H1 (cell line): ENCODE results near the gene SMCO1. TPM values are rescaled to one million over a fixed set of nuclear protein-coding genes. Genes with fewer than 3 reads are reported as not detected.

Experiments
- CTCF ChIA-PET: fragments of 300-600 bp; sonication (Branson Sonifier 250); formaldehyde crosslinking; loops from one replicate; lab custom pipeline; 2021; ENCODE audit not compliant: partially characterized antibody; lab: Charles Lee
- POLR2A ChIA-PET: fragments of 300-600 bp; sonication (Branson Sonifier 250); formaldehyde crosslinking; loops from one replicate; lab custom pipeline; 2021; ENCODE audit warnings: inconsistent platforms; ENCODE audit not compliant: partially characterized antibody; lab: Charles Lee
- DNase-seq, 2 experiments: peaks; one replicate each; pipeline versions ENCODE4 v3.0.0 to v3.0.0-alpha.2; 2010 to 2022; ENCODE audit warnings: low spot score in 2 of 2, low read depth in 1 of 2, mixed read lengths in 1 of 2
- FAIRE-seq: peaks from 2 replicates; lab custom pipeline; 2011; peaks lifted over from hg19 to GRCh38; lab: Jason Lieb, UNC
- H2AFZ ChIP-seq: 2 replicates; pipeline ENCODE4 v1.8.1; 2012; ENCODE audit warnings: low read length, inconsistent platforms
- H2AK5ac ChIP-seq: 2 replicates; pipeline ENCODE4 v1.6.1; 2013; ENCODE audit warnings: low read depth, low read length
- H2BK120ac ChIP-seq: replicated peaks from 2 replicates; pipeline ENCODE3; 2013; ENCODE audit warnings: low read depth, low read length, inconsistent platforms
- H2BK12ac ChIP-seq: 2 replicates; pipeline ENCODE4 v1.6.1; 2013; ENCODE audit warnings: low read depth, low read length
- H2BK15ac ChIP-seq: 2 replicates; pipeline ENCODE4 v1.6.1; 2013; ENCODE audit warnings: low read length
- H2BK20ac ChIP-seq: 2 replicates; pipeline ENCODE4 v1.6.1; 2013; ENCODE audit warnings: low read length
- H2BK5ac ChIP-seq: 2 replicates; pipeline ENCODE4 v1.6.1; 2013; ENCODE audit warnings: low read depth, low read length
- H3K14ac ChIP-seq: 2 replicates; pipeline ENCODE4 v1.6.1; 2013; ENCODE audit warnings: inconsistent platforms; ENCODE audit not compliant: insufficient read length
- H3K18ac ChIP-seq: 2 replicates; pipeline ENCODE4 v1.6.1; 2013; ENCODE audit warnings: low read length; ENCODE audit errors: extremely low read depth
- H3K23ac ChIP-seq: 2 replicates; pipeline ENCODE4 v1.6.1; 2013; ENCODE audit warnings: inconsistent platforms; ENCODE audit not compliant: insufficient read length
- H3K23me2 ChIP-seq: 2 replicates; pipeline ENCODE4 v1.6.1; 2013; ENCODE audit warnings: low read depth, low read length
- H3K27ac ChIP-seq: 2 replicates; pipeline ENCODE4 v1.6.1; 2011; ENCODE audit warnings: low read depth, low read length, inconsistent platforms
- H3K27me3 ChIP-seq, 4 experiments: replicated peaks in 1 of 4; 1 replicate in 1 of 4; 2 replicates in 3 of 4; pipeline versions ENCODE4 v1.6.1 to v1.8.1; 2011 to 2013; ENCODE audit warnings: low read length in 3 of 4, mild to moderate bottlenecking in 3 of 4, inconsistent platforms in 2 of 4, mixed read lengths in 2 of 4, moderate library complexity in 1 of 4; ENCODE audit not compliant: control insufficient read depth in 3 of 4, insufficient read depth in 3 of 4; ENCODE audit errors: extremely low read depth in 1 of 4
- H3K36me3 ChIP-seq, 4 experiments: 2 replicates each; pipeline versions ENCODE4 v1.6.1 to v1.8.1; 2011 to 2013; ENCODE audit warnings: mild to moderate bottlenecking in 4 of 4, low read length in 3 of 4, moderate library complexity in 2 of 4, control low read depth in 1 of 4, inconsistent platforms in 1 of 4; ENCODE audit not compliant: insufficient read depth in 4 of 4, control insufficient read depth in 2 of 4
- H3K4ac ChIP-seq: replicated peaks from 2 replicates; pipeline ENCODE3; 2013; ENCODE audit warnings: low read length, low read depth, mixed read lengths, inconsistent platforms; ENCODE audit not compliant: insufficient read length
- H3K4me1 ChIP-seq, 4 experiments: replicated peaks in 1 of 4; 1 replicate in 1 of 4; 2 replicates in 3 of 4; pipeline versions ENCODE4 v1.6.1 to v1.8.1; 2011 to 2013; ENCODE audit warnings: low read length in 3 of 4, inconsistent platforms in 2 of 4, mixed read lengths in 1 of 4; ENCODE audit not compliant: insufficient read depth in 4 of 4, control insufficient read depth in 3 of 4
- H3K4me2 ChIP-seq, 2 experiments: 2 replicates each; pipeline versions ENCODE4 v1.6.1 to v1.8.1; 2011 to 2013; ENCODE audit warnings: low read depth in 2 of 2, low read length in 2 of 2, control low read depth in 1 of 2, inconsistent platforms in 1 of 2, mild to moderate bottlenecking in 1 of 2; ENCODE audit not compliant: insufficient read depth in 1 of 2
- H3K4me3 ChIP-seq, 4 experiments: fragments of 200-600, 300-600 bp in 1 of 4; sonication (generic), shearing (Covaris generic), sonication (Bioruptor Twin) in 1 of 4; 2 replicates each; pipeline versions ENCODE4 v1.5.1 to v1.8.1; 2011 to 2016; ENCODE audit warnings: low read length in 4 of 4, low read depth in 3 of 4, control low read depth in 2 of 4, inconsistent platforms in 2 of 4, mild to moderate bottlenecking in 2 of 4, mixed read lengths in 1 of 4, moderate library complexity in 1 of 4; ENCODE audit not compliant: insufficient read depth in 2 of 4; ENCODE audit errors: extremely low read depth in 1 of 4
- H3K56ac ChIP-seq: replicated peaks from 2 replicates; pipeline ENCODE3; 2013; ENCODE audit warnings: low read depth, mild to moderate bottlenecking, mixed read lengths, low read length, inconsistent platforms; ENCODE audit not compliant: insufficient read length
- H3K79me1 ChIP-seq: 2 replicates; pipeline ENCODE4 v1.6.1; 2013; ENCODE audit warnings: low read depth, low read length, control low read depth
- H3K79me2 ChIP-seq, 2 experiments: 2 replicates each; pipeline versions ENCODE4 v1.6.1 to v1.8.1; 2012 to 2013; ENCODE audit warnings: low read length in 2 of 2, mild to moderate bottlenecking in 2 of 2, inconsistent platforms in 1 of 2; ENCODE audit not compliant: insufficient read depth in 2 of 2, control insufficient read depth in 1 of 2
- H3K9ac ChIP-seq, 4 experiments: replicated peaks in 1 of 4; 1 replicate in 1 of 4; 2 replicates in 3 of 4; pipeline versions ENCODE4 v1.6.1 to v1.8.1; 2011 to 2013; ENCODE audit warnings: low read depth in 3 of 4, low read length in 3 of 4, control low read depth in 2 of 4, mild to moderate bottlenecking in 2 of 4, moderate library complexity in 2 of 4, inconsistent platforms in 1 of 4; ENCODE audit errors: extremely low read depth in 1 of 4
- H3K9me3 ChIP-seq, 2 experiments: 2 replicates each; pipeline versions ENCODE4 v1.6.1 to v1.8.1; 2012 to 2013; ENCODE audit warnings: mild to moderate bottlenecking in 2 of 2, moderate library complexity in 2 of 2, control low read depth in 1 of 2, inconsistent platforms in 1 of 2, low read depth in 1 of 2, low read length in 1 of 2, mixed read lengths in 1 of 2; ENCODE audit not compliant: insufficient read depth in 2 of 2
- H4K20me1 ChIP-seq, 2 experiments: replicated peaks in 1 of 2; 2 replicates each; pipeline versions ENCODE3 to v1.8.1; 2011 to 2013; ENCODE audit warnings: inconsistent platforms in 2 of 2, low read length in 2 of 2, mild to moderate bottlenecking in 1 of 2; ENCODE audit not compliant: insufficient read depth in 2 of 2, control insufficient read depth in 1 of 2
- H4K5ac ChIP-seq: 2 replicates; pipeline ENCODE4 v1.6.1; 2013; ENCODE audit warnings: low read length, low read depth, mixed read lengths, inconsistent platforms; ENCODE audit not compliant: insufficient read length
- H4K8ac ChIP-seq: 2 replicates; pipeline ENCODE4 v1.8.0; 2013; ENCODE audit warnings: mild to moderate bottlenecking, moderate library complexity, low read length, inconsistent platforms; ENCODE audit not compliant: insufficient read depth; ENCODE audit errors: extremely low read depth
- H4K91ac ChIP-seq: replicated peaks from 2 replicates; pipeline ENCODE3; 2013; ENCODE audit warnings: low read length, mixed read lengths, inconsistent platforms; ENCODE audit not compliant: insufficient read length
- CTCF ChIP-seq, 3 experiments: IDR thresholded peaks; 1 replicate in 2 of 3; 2 replicates in 1 of 3; pipeline versions ENCODE4 v1.5.1 to v1.6.1; 2011; ENCODE audit warnings: low read length in 3 of 3, mild to moderate bottlenecking in 3 of 3, inconsistent platforms in 2 of 3, low read depth in 1 of 3, moderate library complexity in 1 of 3; ENCODE audit not compliant: insufficient read depth in 1 of 3; ENCODE audit errors: control extremely low read depth in 1 of 3
- HDAC2 ChIP-seq, 2 experiments: fragments of 300-600 bp in 1 of 2; sonication (generic) in 1 of 2; IDR thresholded peaks; 2 replicates each; pipeline ENCODE4 v1.6.1; 2011 to 2012; ENCODE audit warnings: low read depth in 2 of 2, low read length in 2 of 2, mild to moderate bottlenecking in 2 of 2, moderate library complexity in 2 of 2, borderline replicate concordance in 1 of 2, inconsistent platforms in 1 of 2
- RAD21 ChIP-seq, 2 experiments: IDR thresholded peaks in 1 of 2; conservative IDR thresholded peaks in 1 of 2; 2 replicates each; pipeline ENCODE4 v1.6.1; 2011; ENCODE audit warnings: low read depth in 2 of 2, low read length in 2 of 2, improper control_type of control experiment in 1 of 2, inconsistent platforms in 1 of 2, mild to moderate bottlenecking in 1 of 2, moderate library complexity in 1 of 2
- SIX5 ChIP-seq: IDR thresholded peaks from 2 replicates; pipeline ENCODE4 v1.6.1; 2011; ENCODE audit warnings: mild to moderate bottlenecking, low read depth, low read length
- WGBS, 2 experiments: shearing (Covaris generic) in 1 of 2; methylation state at CpG; one replicate each; pipeline versions ENCODE4 v1.1.6 to v1.1.7; 2013 to 2015; ENCODE audit warnings: low lambda C conversion rate in 2 of 2, mixed read lengths in 2 of 2, inconsistent platforms in 1 of 2, low coverage in 1 of 2, missing lambda C conversion rate in 1 of 2; ENCODE audit not compliant: insufficient replicate concordance in 2 of 2, insufficient coverage in 1 of 2, insufficient read length in 1 of 2; ENCODE audit errors: extremely low coverage in 1 of 2, missing lambda C conversion rate in 1 of 2; 5-methylcytosine and 5-hydroxymethylcytosine counted together
- polyA plus RNA-seq, 7 experiments: library from polyadenylated mRNA; depleted of rRNA in 3 of 7; stranded (reverse) in 5 of 7; unstranded in 2 of 7; fragments of >200 nt in 5 of 7; fragments of 200-250 nt in 2 of 7; gene quantifications; 1 replicate in 5 of 7; 2 replicates in 1 of 7; 4 replicates in 1 of 7; pipeline versions ENCODE4 v1.2.1 to v1.2.3, GENCODE V29; 2011 to 2013; ENCODE audit warnings: missing spikeins in 2 of 7, mixed read lengths in 2 of 7
- total RNA-seq: library from RNA; stranded (reverse); fragmentation: NEBNext Ultra II Directional; extraction: Animal tissue kit (Norgen Biotek cat#: 25700); gene quantifications from 2 replicates; pipeline ENCODE4 v1.2.1, GENCODE V29; 2021

SMCO1 gene
- total and polyA plus RNA-seq, 2 of the 8 experiments (the other 6 are each of a cell fraction or from before 2014, with no cell fraction given): 0.03 TPM; not detected in 1

- Histone ChIP-seq H3K27me3 (no peaks in the 10 kb centered on the region), H3K4me3 (no peak overlapping the region), H3K36me3 (peaks cover 0 to 3% (median 0%) of the 10 kb centered on the region in 4 experiments; a peak in 2 of 8 replicates), H4K5ac (no peak overlapping the region), H3K27ac (no peak overlapping the region), H2BK20ac (no peak overlapping the region), H4K20me1 (no peaks in the 10 kb centered on the region), H3K4me1 (peaks cover 0 to 3% (median 1%) of the 10 kb centered on the region in 4 experiments; a peak in 2 of 7 replicates), H2AFZ (no peak overlapping the region), H3K23ac (no peak overlapping the region), H2AK5ac (no peak overlapping the region), H3K14ac (no peak overlapping the region), H3K23me2 (peaks cover 2% of the 10 kb centered on the region; the same call in 1 of the 2 replicates), H3K79me1 (no peaks in the 10 kb centered on the region), H3K4me2 (no peak overlapping the region), H2BK5ac (no peak overlapping the region)
- CTCF ChIA-PET: interaction anchor here (0.6 to 5.5 kb wide), 31 partner anchors 11 to 521 kb away, joined by 3 to 40 read pairs (median 4); partner anchors contain the start of genes NCBP2 and RNF168
- TF ChIP-seq CTCF (IDR thresholded peaks at IDR 0.05; ENCODE audit: control extremely low read depth in 1 of 3, insufficient read depth in 1 of 3, low read depth in 1 of 3, low read length in 3 of 3): peak in 2 of 3 experiments; percentile 63 to 64; a peak in 3 of 4 replicates
- TF ChIP-seq RAD21 (IDR thresholded peaks at IDR 0.05 in 1 of 2, conservative IDR thresholded peaks at IDR 0.05 in 1 of 2; ENCODE audit: low read depth in 2 of 2, low read length in 2 of 2): peak; percentile 78 to 84
- no peak for TF ChIP-seq HDAC2 (IDR thresholded peaks at IDR 0.05; ENCODE audit: borderline replicate concordance in 1 of 2, low read depth in 2 of 2, low read length in 2 of 2)
- TF ChIP-seq SIX5: no peak
- TF ChIP-seq, all 59 proteins: peak for 2
- DNase-seq (no peak), FAIRE-seq (no peak)
- H4K91ac ChIP-seq: no peak overlapping the region
- no peak overlapping the region for H3K4ac ChIP-seq
- POLR2A ChIA-PET: no interaction called here
- H2BK15ac ChIP-seq: no peak overlapping the region
- H3K79me2 ChIP-seq: no peaks in the 10 kb centered on the region
- no peak overlapping the region for H3K9ac ChIP-seq
- no peak overlapping the region for H3K18ac ChIP-seq
- no peak overlapping the region for H3K56ac ChIP-seq
- peaks cover 25 to 27% of the 10 kb centered on the region in 2 experiments for H3K9me3 ChIP-seq
- 65% methylated on average over 5 of the region's 5 CpGs; no CpG with 5 or more reads in 1 of the 2 experiments for WGBS, 2 experiments
- no peak overlapping the region; the same call in 1 of the 2 replicates for H2BK12ac ChIP-seq
- no peak overlapping the region for H4K8ac ChIP-seq
- no peak overlapping the region for H2BK120ac ChIP-seq
These were observed 9.4 kb upstream of the SMCO1 start for GRCh38 chr3:196524527-196524926.
